ENCODE results near the gene CP. TPM values are rescaled to one million over a fixed set of nuclear protein-coding genes. Genes with fewer than 3 reads are reported as not detected.

The CP gene
- total and polyA plus RNA-seq, 2 of the 13 experiments (the other 11 are each of a cell fraction or from before 2014, with no cell fraction given), result 42.6 to 789 TPM

DNA sequence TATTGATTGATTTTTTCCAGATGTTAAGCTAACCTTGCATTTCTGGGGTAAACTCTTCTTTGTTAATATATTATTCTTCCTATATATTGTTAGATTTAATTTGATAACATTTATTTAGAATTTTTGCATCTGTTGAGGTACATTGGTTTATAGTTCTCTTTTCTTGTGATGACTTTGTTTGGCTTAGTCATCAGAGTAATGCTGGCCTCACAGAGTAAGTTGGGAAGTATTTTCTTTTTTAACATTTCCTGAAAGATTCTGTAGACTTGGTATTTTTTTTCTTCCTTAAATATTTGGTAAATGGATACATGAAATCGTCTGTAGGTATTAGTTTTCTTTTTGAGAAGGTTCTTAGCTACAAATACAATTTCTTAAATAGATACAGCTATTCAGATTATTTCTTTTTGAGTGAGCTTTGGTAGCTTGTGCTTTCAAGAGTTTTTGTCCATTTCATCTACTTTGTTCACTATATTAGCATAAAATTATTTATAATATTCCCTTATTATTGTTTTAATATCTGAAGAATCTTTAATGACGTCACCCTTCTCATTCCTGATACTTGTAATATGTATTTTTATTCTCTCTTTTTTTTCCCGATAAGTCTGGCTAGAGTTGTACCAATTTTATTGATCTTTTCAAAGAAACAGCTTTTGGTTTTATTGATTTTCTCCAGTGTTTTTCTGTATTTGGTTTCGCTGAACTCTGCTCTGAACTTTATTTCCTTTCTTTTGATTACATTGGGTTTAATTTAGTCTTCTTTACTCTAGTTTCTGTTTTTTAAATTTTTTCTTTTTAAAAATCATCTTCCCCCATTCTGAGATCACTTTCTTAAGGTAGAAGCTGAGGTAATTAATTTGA lies 98.7 kb downstream of the CP start (continued):
- no peak for TF ChIP-seq ZNF136 (CRISPR knock-in tag; IDR thresholded peaks at IDR 0.05; ENCODE audit: low read depth)
- TF ChIP-seq ZNF543 (CRISPR knock-in tag; IDR thresholded peaks at IDR 0.05), result no peak
- peak; percentile 64; the same call in 1 of the 2 replicates for TF ChIP-seq ONECUT2 (CRISPR knock-in tag; IDR thresholded peaks at IDR 0.05)
- peak; percentile 54 for TF ChIP-seq GATAD2A (CRISPR knock-in tag; IDR thresholded peaks at IDR 0.05)
- TF ChIP-seq, protein P1, sequence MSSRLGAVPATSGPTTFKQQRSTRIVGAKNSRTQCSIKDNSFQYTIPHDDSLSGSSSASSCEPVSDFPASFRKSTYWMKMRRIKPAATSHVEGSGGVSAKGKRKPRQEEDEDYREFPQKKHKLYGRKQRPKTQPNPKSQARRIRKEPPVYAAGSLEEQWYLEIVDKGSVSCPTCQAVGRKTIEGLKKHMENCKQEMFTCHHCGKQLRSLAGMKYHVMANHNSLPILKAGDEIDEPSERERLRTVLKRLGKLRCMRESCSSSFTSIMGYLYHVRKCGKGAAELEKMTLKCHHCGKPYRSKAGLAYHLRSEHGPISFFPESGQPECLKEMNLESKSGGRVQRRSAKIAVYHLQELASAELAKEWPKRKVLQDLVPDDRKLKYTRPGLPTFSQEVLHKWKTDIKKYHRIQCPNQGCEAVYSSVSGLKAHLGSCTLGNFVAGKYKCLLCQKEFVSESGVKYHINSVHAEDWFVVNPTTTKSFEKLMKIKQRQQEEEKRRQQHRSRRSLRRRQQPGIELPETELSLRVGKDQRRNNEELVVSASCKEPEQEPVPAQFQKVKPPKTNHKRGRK (CRISPR knock-in tag; IDR thresholded peaks at IDR 0.05), result no peak
- TF ChIP-seq, protein P2, sequence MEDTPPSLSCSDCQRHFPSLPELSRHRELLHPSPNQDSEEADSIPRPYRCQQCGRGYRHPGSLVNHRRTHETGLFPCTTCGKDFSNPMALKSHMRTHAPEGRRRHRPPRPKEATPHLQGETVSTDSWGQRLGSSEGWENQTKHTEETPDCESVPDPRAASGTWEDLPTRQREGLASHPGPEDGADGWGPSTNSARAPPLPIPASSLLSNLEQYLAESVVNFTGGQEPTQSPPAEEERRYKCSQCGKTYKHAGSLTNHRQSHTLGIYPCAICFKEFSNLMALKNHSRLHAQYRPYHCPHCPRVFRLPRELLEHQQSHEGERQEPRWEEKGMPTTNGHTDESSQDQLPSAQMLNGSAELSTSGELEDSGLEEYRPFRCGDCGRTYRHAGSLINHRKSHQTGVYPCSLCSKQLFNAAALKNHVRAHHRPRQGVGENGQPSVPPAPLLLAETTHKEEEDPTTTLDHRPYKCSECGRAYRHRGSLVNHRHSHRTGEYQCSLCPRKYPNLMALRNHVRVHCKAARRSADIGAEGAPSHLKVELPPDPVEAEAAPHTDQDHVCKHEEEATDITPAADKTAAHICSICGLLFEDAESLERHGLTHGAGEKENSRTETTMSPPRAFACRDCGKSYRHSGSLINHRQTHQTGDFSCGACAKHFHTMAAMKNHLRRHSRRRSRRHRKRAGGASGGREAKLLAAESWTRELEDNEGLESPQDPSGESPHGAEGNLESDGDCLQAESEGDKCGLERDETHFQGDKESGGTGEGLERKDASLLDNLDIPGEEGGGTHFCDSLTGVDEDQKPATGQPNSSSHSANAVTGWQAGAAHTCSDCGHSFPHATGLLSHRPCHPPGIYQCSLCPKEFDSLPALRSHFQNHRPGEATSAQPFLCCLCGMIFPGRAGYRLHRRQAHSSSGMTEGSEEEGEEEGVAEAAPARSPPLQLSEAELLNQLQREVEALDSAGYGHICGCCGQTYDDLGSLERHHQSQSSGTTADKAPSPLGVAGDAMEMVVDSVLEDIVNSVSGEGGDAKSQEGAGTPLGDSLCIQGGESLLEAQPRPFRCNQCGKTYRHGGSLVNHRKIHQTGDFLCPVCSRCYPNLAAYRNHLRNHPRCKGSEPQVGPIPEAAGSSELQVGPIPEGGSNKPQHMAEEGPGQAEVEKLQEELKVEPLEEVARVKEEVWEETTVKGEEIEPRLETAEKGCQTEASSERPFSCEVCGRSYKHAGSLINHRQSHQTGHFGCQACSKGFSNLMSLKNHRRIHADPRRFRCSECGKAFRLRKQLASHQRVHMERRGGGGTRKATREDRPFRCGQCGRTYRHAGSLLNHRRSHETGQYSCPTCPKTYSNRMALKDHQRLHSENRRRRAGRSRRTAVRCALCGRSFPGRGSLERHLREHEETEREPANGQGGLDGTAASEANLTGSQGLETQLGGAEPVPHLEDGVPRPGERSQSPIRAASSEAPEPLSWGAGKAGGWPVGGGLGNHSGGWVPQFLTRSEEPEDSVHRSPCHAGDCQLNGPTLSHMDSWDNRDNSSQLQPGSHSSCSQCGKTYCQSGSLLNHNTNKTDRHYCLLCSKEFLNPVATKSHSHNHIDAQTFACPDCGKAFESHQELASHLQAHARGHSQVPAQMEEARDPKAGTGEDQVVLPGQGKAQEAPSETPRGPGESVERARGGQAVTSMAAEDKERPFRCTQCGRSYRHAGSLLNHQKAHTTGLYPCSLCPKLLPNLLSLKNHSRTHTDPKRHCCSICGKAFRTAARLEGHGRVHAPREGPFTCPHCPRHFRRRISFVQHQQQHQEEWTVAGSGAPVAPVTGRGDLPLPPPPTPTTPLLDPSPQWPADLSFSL (CRISPR knock-in tag; IDR thresholded peaks at IDR 0.05), result no peak
- peak; percentile 93 for TF ChIP-seq ATF7 (IDR thresholded peaks at IDR 0.05)
- no peak for TF ChIP-seq ATF7 (CRISPR knock-in tag; IDR thresholded peaks at IDR 0.05)

Other genes with a start within 250 kb of the CP start
- gene GYG1, start 230.3 kb downstream of the CP start, total RNA-seq (2016; rRNA removed; fragmentation: Illumina TruSeq; extraction: Trizol), result 28.1 and 52.1 TPM in 2 replicates
- 12.6 and 15.7 TPM in 2 replicates for gene GYG1, start 230.3 kb downstream of the CP start, polyA plus RNA-seq (2011; rRNA removed)
- gene HLTF, start 135.3 kb downstream of the CP start, total RNA-seq (2016; rRNA removed; fragmentation: Illumina TruSeq; extraction: Trizol), result 22.9 and 39.8 TPM in 2 replicates
- 8.4 and 12.0 TPM in 2 replicates for gene HLTF, start 135.3 kb downstream of the CP start, polyA plus RNA-seq (2011; rRNA removed)
- gene HPS3, start 92.2 kb downstream of the CP start, total RNA-seq (2016; rRNA removed; fragmentation: Illumina TruSeq; extraction: Trizol), result 18.9 and 23.6 TPM in 2 replicates
- gene HPS3, start 92.2 kb downstream of the CP start, polyA plus RNA-seq (2011; rRNA removed), result 8.7 and 9.5 TPM in 2 replicates
- not detected in 2 replicates for gene TM4SF18, start 111.8 kb upstream of the CP start, total RNA-seq (2016; rRNA removed; fragmentation: Illumina TruSeq; extraction: Trizol)
- 0.15 and 0.25 TPM in 2 replicates for gene TM4SF18, start 111.8 kb upstream of the CP start, polyA plus RNA-seq (2011; rRNA removed)
- 226 and 431 TPM in 2 replicates for gene TM4SF1, start 155.8 kb upstream of the CP start, total RNA-seq (2016; rRNA removed; fragmentation: Illumina TruSeq; extraction: Trizol)
- gene TM4SF1, start 155.8 kb upstream of the CP start, polyA plus RNA-seq (2011; rRNA removed), result 1,198 and 1,359 TPM in 2 replicates

Measured in HepG2 (cell line).